ENCODE data around the gene ZNF804A.

- TF ChIP-seq YY1 (IDR thresholded peaks at IDR 0.05; ENCODE audit: insufficient read depth, insufficient read length) (no peak), ZNF274 (IDR thresholded peaks at IDR 0.05; ENCODE audit: low read depth, low read length) (no peak)
These were observed 29.7 kb downstream of the ZNF804A start for GRCh38 chr2:184628051-184628450.
